Left lung (tissue), 10 donors: ENCODE data around the gene KIRREL3. TPM values are rescaled to one million over a fixed set of nuclear protein-coding genes. Genes with fewer than 3 reads are reported as not detected.

Source experiments
- ATAC-seq: fragments of 200-7000 bp; cut with Tn5 transposase; one replicate; pipeline ENCODE4 v1.9.1; 2020; ENCODE audit warnings: moderate library complexity
- DNase-seq, 4 donors: peaks; one replicate each; pipeline ENCODE4 v3.0.0-alpha.2; 2013 to 2020
- H3K27ac ChIP-seq, 2 donors: fragments of 200-600 bp; sonication (generic) in 1 of 2; one replicate each; pipeline versions ENCODE4 v1.5.0 to v1.8.0; 2020 to 2021
- H3K27me3 ChIP-seq, 2 donors: fragments of 200-600 bp; sonication (generic) in 1 of 2; one replicate each; pipeline versions ENCODE4 v1.5.0 to v1.8.0; 2020 to 2021
- H3K36me3 ChIP-seq, 2 donors: fragments of 200-600 bp; sonication (generic) in 1 of 2; one replicate each; pipeline versions ENCODE4 v1.5.0 to v1.8.0; 2020 to 2021
- H3K4me1 ChIP-seq, 2 donors: fragments of 200-600 bp; one replicate each; pipeline ENCODE4 v1.8.0; 2021
- H3K4me3 ChIP-seq, 2 donors: fragments of 200-600 bp; sonication (generic) in 1 of 2; one replicate each; pipeline versions ENCODE4 v1.5.0 to v1.8.0; 2020 to 2021; ENCODE audit warnings: mild to moderate bottlenecking in 1 of 2
- H3K9me3 ChIP-seq, 2 donors: fragments of 200-600 bp; sonication (generic) in 1 of 2; one replicate each; pipeline versions ENCODE4 v1.5.0 to v1.8.0; 2020 to 2021
- intact Hi-C, 2 donors: fragments of 100-400 bp; cut with DNase I; formaldehyde crosslinking; loops; one replicate each; pipeline versions ENCODE4 v1.11.2 to v1.14.2; 2022
- polyA plus RNA-seq, 6 donors: library from polyadenylated mRNA; unstranded; fragments of 120-200 nt; gene quantifications; one replicate each; pipeline ENCODE4 v1.2.1, GENCODE V29; 2013; ENCODE audit not compliant: insufficient read length in 6 of 6
- total RNA-seq, 2 donors: library from RNA; stranded (reverse); fragmentation: NEBNext Ultra II Directional; extraction: Animal tissue kit (Norgen Biotek cat#: 25700); gene quantifications; one replicate each; pipeline ENCODE4 v1.2.1, GENCODE V29; 2021
- TF ChIP-seq, protein P1 (sequence below), 2 donors: fragments of 200-600 bp; sonication (generic) in 1 of 2; IDR thresholded peaks; one replicate each; pipeline versions ENCODE4 v1.5.0 to v1.8.0; 2021; ENCODE audit warnings: antibody characterized with exemption in 2 of 2
- donor health status: DM: no; HTN: yes; CAD: no.
- donor health status: DM: no; HTN: no; CAD: no.

Gene KIRREL3
- total and polyA plus RNA-seq, 8 donors = 1.6 to 2.5 (median 2.0) TPM; not detected in 2

DNA sequence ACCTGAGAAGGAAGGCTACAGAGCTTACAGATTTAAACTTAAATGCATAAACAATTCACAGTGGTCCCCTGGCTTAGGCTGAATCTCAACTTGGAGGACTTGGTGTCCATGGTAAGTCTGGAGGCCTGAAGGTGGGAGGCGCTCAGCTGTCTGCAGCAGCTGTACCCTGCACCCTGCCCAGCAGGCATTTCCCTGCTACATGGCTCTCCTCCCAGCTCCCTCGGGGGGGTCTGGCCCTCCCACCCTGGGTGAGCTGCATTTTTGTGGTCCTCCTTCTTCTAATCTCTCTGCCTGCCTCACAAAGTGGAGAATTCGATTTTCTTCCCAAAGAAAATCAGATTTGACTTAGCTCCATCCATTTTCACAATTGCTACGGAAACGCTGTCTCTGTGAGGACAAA lies 273.2 kb downstream of the KIRREL3 start:
- Histone ChIP-seq H3K4me1 (no peaks in the 10 kb centered on the region), H3K27me3 (no peaks in the 10 kb centered on the region), H3K27ac (no peak overlapping the region), H3K36me3 (no peaks in the 10 kb centered on the region), H3K9me3 (no peaks in the 10 kb centered on the region), H3K4me3 (no peak overlapping the region)
- no peak for ATAC-seq
- TF ChIP-seq, protein P1, sequence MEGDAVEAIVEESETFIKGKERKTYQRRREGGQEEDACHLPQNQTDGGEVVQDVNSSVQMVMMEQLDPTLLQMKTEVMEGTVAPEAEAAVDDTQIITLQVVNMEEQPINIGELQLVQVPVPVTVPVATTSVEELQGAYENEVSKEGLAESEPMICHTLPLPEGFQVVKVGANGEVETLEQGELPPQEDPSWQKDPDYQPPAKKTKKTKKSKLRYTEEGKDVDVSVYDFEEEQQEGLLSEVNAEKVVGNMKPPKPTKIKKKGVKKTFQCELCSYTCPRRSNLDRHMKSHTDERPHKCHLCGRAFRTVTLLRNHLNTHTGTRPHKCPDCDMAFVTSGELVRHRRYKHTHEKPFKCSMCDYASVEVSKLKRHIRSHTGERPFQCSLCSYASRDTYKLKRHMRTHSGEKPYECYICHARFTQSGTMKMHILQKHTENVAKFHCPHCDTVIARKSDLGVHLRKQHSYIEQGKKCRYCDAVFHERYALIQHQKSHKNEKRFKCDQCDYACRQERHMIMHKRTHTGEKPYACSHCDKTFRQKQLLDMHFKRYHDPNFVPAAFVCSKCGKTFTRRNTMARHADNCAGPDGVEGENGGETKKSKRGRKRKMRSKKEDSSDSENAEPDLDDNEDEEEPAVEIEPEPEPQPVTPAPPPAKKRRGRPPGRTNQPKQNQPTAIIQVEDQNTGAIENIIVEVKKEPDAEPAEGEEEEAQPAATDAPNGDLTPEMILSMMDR (IDR thresholded peaks at IDR 0.05) = no peak
- DNase-seq = no peak
- intact Hi-C loops = no loop called here

DNA sequence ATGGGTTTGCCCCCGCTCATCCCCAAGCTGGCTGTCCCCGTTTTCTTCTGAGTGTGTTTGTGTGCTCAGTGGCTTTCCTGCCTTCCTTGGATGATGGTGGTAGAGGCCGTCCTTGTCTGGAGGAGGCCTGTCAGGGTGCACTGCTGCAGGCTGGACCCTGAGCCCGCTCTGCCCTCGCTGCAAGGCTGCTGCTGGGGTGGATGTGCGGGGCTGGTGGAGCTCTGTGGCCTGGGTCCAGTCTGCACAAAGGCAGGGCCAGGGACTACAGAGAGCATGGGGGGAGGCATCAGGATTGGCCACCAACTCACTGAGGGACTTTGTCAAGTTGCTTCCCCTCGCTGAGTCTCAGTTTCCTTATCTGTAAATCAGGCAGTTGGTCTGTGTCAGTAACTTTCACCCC lies 275.0 kb downstream of the KIRREL3 start:
- DNase-seq = no peak
- TF ChIP-seq, protein P1 (IDR thresholded peaks at IDR 0.05) = no peak
- Histone ChIP-seq H3K27ac (no peak overlapping the region), H3K4me1 (no peaks in the 10 kb centered on the region), H3K9me3 (no peaks in the 10 kb centered on the region), H3K36me3 (no peaks in the 10 kb centered on the region), H3K4me3 (no peak overlapping the region), H3K27me3 (no peaks in the 10 kb centered on the region)
- intact Hi-C loops = no loop called here
- no peak for ATAC-seq

DNA sequence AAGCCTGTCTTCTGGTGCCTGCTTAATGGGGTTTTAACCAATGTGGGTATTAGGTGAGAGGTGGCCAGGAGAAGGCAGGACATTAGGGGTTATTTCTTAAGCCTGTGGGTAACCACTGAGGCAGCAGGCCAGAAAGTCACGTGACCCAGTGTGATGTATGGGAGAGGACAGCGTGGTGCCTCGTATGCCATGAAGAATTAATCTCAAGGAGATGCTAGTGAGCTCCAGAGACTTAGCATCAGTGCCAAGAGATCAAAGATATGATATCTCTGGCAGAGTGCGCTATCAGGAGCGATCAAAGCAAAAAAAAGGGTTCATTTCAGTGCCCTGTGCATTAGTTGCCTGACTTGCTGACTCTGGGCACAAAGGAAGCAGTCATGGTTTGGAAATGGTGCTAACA lies 275.5 kb downstream of the KIRREL3 start:
- Histone ChIP-seq H3K9me3 (no peaks in the 10 kb centered on the region), H3K4me3 (no peak overlapping the region), H3K27ac (no peak overlapping the region), H3K27me3 (no peaks in the 10 kb centered on the region), H3K4me1 (no peaks in the 10 kb centered on the region), H3K36me3 (no peaks in the 10 kb centered on the region)
- DNase-seq (no peak), ATAC-seq (no peak)
- TF ChIP-seq, protein P1 (IDR thresholded peaks at IDR 0.05) = no peak
- intact Hi-C loops = no loop called here

DNA sequence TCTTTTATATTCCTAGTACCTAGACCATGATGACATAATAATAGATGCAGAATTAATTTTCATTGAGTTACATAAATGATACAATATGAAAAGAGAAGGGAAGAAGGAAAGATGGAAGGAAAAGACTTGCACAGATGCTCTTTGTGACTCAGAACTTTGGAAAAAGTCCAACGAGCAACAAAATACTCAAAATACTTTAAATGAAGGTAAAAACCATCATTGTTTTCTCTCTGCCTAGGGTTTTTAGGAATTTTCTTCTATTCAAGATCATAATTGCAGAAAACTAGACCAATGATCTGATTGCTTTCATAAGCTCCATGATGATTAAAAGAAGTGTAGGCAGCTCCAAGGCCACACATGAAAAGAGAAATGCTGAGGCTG lies 276.9 kb downstream of the KIRREL3 start:
- no peak for ATAC-seq
- Histone ChIP-seq H3K36me3 (no peaks in the 10 kb centered on the region), H3K4me1 (no peaks in the 10 kb centered on the region), H3K27ac (no peak overlapping the region), H3K27me3 (no peaks in the 10 kb centered on the region), H3K9me3 (no peaks in the 10 kb centered on the region), H3K4me3 (no peak overlapping the region)
- no peak for DNase-seq
- TF ChIP-seq, protein P1 (IDR thresholded peaks at IDR 0.05) = no peak
- intact Hi-C loops = no loop called here

DNA sequence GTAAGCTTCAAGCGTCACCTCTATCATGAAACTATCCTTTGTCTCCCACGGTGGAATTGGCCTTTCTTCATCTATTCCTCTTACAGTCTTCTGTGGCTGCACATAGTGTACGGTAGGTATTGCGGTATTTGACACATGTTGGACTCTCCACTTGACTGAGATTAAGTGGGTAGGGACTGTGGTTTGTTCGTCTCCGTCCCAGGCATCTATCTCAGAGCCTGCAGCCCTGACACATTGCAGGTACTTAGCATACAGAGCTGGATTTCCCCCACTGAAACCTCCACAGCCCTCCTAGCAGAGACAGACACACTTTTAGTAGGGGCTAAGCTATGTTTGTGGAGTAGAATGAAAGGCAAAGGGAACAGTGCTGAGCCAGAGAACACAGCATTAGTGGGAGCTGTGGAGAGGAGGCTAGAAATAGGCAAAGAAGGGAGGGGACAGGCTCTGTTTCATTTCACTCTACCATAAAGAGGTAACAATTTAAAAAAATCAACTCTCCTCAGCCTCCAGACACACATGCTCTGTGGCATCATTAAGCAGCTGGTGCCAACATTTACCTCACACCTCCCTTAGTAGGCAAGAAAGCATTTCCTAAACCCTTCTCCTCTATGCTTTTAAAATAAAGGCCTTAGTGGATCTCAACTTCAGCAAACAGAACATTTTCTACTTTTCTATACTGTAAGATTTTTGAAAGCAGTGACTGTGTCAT lies 277.5 kb downstream of the KIRREL3 start:
- no peak for DNase-seq
- intact Hi-C loops = no loop called here

More for the DNA sequence above, 277.5 kb downstream of the KIRREL3 start:
- H3K36me3 ChIP-seq = no peaks in the 10 kb centered on the region
- H3K9me3 ChIP-seq = no peaks in the 10 kb centered on the region
- H3K27ac ChIP-seq = no peak overlapping the region
- H3K4me1 ChIP-seq = no peaks in the 10 kb centered on the region
- TF ChIP-seq, protein P1 (IDR thresholded peaks at IDR 0.05) = no peak
- no peaks in the 10 kb centered on the region for H3K27me3 ChIP-seq
- H3K4me3 ChIP-seq = no peak overlapping the region
- no peak for ATAC-seq
